SK-N-SH treated with all-trans-retinoic acid at 6 μM for 48 hours (cell line): ENCODE measurements around the gene GSG1L.

ENCODE experiments used
- ATAC-seq: fragments of 200-7000 bp; cut with Tn5 transposase; 3 replicates; pipeline ENCODE4 v1.9.1; 2020; ENCODE audit warnings: mild to moderate bottlenecking, moderate library complexity
- ARNTL ChIP-seq: fragments of 450-650 bp; formaldehyde crosslinking; IDR thresholded peaks from 2 replicates; pipeline ENCODE4 v1.5.0; 2020; ENCODE audit warnings: low read depth, mild to moderate bottlenecking, moderate library complexity, borderline replicate concordance
- CREB5 ChIP-seq: fragments of 250-450 bp; sonication (Bioruptor Pico); IDR thresholded peaks from 2 replicates; pipeline ENCODE4 v1.5.1; 2020; ENCODE audit warnings: low read depth, mild to moderate bottlenecking, moderate library complexity
- CSDC2 ChIP-seq: fragments of 250-450 bp; sonication (Bioruptor Pico); IDR thresholded peaks from 2 replicates; pipeline ENCODE4 v1.5.0; 2020; ENCODE audit warnings: mild to moderate bottlenecking, moderate library complexity
- CSRNP3 ChIP-seq: fragments of 250-450 bp; sonication (Bioruptor Pico); IDR thresholded peaks from 2 replicates; pipeline ENCODE4 v1.5.1; 2021; ENCODE audit warnings: mild to moderate bottlenecking, moderate library complexity
- ESRRG ChIP-seq: fragments of 250-450 bp; sonication (Bioruptor Pico); IDR thresholded peaks from 2 replicates; pipeline ENCODE4 v1.6.1; 2021; ENCODE audit warnings: mild to moderate bottlenecking
- GLIS3 ChIP-seq: fragments of 250-450 bp; sonication (Bioruptor Pico); IDR thresholded peaks from 2 replicates; pipeline ENCODE4 v1.5.0; 2020; ENCODE audit warnings: mild to moderate bottlenecking, moderate library complexity
- ISL1 ChIP-seq: fragments of 250-450 bp; sonication (Bioruptor Pico); IDR thresholded peaks from 2 replicates; pipeline ENCODE4 v2.1.2; 2022; ENCODE audit warnings: mild to moderate bottlenecking, moderate library complexity
- OSR1 ChIP-seq: fragments of 250-450 bp; sonication (Bioruptor Pico); IDR thresholded peaks from 2 replicates; pipeline ENCODE4 v1.8.0; 2022; ENCODE audit warnings: moderate library complexity, mild to moderate bottlenecking, inconsistent platforms
- PATZ1 ChIP-seq: fragments of 250-450 bp; sonication (Bioruptor Pico); IDR thresholded peaks from 2 replicates; pipeline ENCODE4 v1.8.0; 2020; ENCODE audit warnings: mild to moderate bottlenecking, moderate library complexity, borderline replicate concordance
- POU6F1 ChIP-seq: fragments of 250-450 bp; sonication (Bioruptor Pico); IDR thresholded peaks from 2 replicates; pipeline ENCODE4 v1.8.0; 2021; ENCODE audit warnings: low read depth, mild to moderate bottlenecking, moderate library complexity, borderline replicate concordance
- RARB ChIP-seq: fragments of 250-450 bp; sonication (Bioruptor Pico); IDR thresholded peaks from 2 replicates; pipeline ENCODE4 v1.8.0; 2021; ENCODE audit warnings: mild to moderate bottlenecking, moderate library complexity
- SNAI2 ChIP-seq: fragments of 250-450 bp; sonication (Bioruptor Pico); IDR thresholded peaks from 2 replicates; pipeline ENCODE4 v1.5.0; 2020; ENCODE audit warnings: mild to moderate bottlenecking, moderate library complexity
- TCF4 ChIP-seq: fragments of 250-450 bp; sonication (Bioruptor Pico); IDR thresholded peaks from 2 replicates; pipeline ENCODE4 v1.8.0; 2021; ENCODE audit warnings: mild to moderate bottlenecking, moderate library complexity, borderline replicate concordance
- TOX ChIP-seq: fragments of 250-450 bp; sonication (Bioruptor Pico); IDR thresholded peaks from 2 replicates; pipeline ENCODE4 v1.8.0; 2021; ENCODE audit warnings: mild to moderate bottlenecking, moderate library complexity, borderline replicate concordance
- TSHZ2 ChIP-seq: fragments of 250-450 bp; sonication (Bioruptor Pico); IDR thresholded peaks from 2 replicates; pipeline ENCODE4 v1.5.0; 2020; ENCODE audit warnings: mild to moderate bottlenecking, moderate library complexity
- ZFP3 ChIP-seq: fragments of 250-450 bp; sonication (Bioruptor Pico); IDR thresholded peaks from 2 replicates; pipeline ENCODE4 v1.5.0; 2020; ENCODE audit warnings: mild to moderate bottlenecking, moderate library complexity
- ZNF565 ChIP-seq: fragments of 450-650 bp; formaldehyde crosslinking; conservative IDR thresholded peaks from 2 replicates; pipeline ENCODE4 v1.5.0; 2020; ENCODE audit warnings: low read depth, mild to moderate bottlenecking, moderate library complexity
- ZNF70 ChIP-seq: fragments of 450-650 bp; formaldehyde crosslinking; IDR thresholded peaks from 2 replicates; pipeline ENCODE4 v1.5.0; 2020; ENCODE audit warnings: mild to moderate bottlenecking, moderate library complexity
- ZNF8 ChIP-seq: fragments of 450-650 bp; formaldehyde crosslinking; IDR thresholded peaks from 2 replicates; pipeline ENCODE4 v1.5.0; 2020; ENCODE audit warnings: mild to moderate bottlenecking, moderate library complexity

Gene GSG1L

GRCh38 chr16:28062847-28063521, 530 bp downstream of the GSG1L start (continued):
- TF ChIP-seq POU6F1 (CRISPR knock-in tag) (no peak), RARB (CRISPR knock-in tag) (no peak), GLIS3 (CRISPR knock-in tag) (no peak)

GRCh38 chr16:28062261-28062846, 1.2 kb downstream of the GSG1L start:
- ATAC-seq, result no peak
- no peak for TF ChIP-seq ZNF565 (CRISPR knock-in tag)
- TF ChIP-seq CSDC2 (CRISPR knock-in tag), result no peak
- TF ChIP-seq ZNF70 (CRISPR knock-in tag), result no peak
- TF ChIP-seq PATZ1, result no peak
- TF ChIP-seq, all 23 proteins: peak for 0

- TF ChIP-seq TCF4 (CRISPR knock-in tag), result no peak
- TF ChIP-seq ZNF70 (CRISPR knock-in tag), result no peak
- no peak for TF ChIP-seq SNAI2 (CRISPR knock-in tag)
- no peak for TF ChIP-seq OSR1
- no peak for TF ChIP-seq TOX (CRISPR knock-in tag)
- TF ChIP-seq CSDC2 (CRISPR knock-in tag), result no peak
- TF ChIP-seq PATZ1, result no peak
- no peak for TF ChIP-seq ZNF8 (CRISPR knock-in tag)
- TF ChIP-seq CSRNP3 (CRISPR knock-in tag), result no peak
- no peak for TF ChIP-seq RARB (CRISPR knock-in tag)
- TF ChIP-seq CREB5 (CRISPR knock-in tag), result no peak
- no peak for TF ChIP-seq ARNTL (CRISPR knock-in tag)
- no peak for TF ChIP-seq GLIS3 (CRISPR knock-in tag)
- TF ChIP-seq ISL1 (CRISPR knock-in tag), result no peak
- TF ChIP-seq ESRRG (CRISPR knock-in tag), result no peak
- TF ChIP-seq ZFP3 (CRISPR knock-in tag), result no peak
- no peak for TF ChIP-seq TSHZ2 (CRISPR knock-in tag)
- no peak for ATAC-seq
Measured at GRCh38 chr16:28061352-28062101, 2.0 kb downstream of the GSG1L start.
